SK-N-SH (cell line): Measurements from ENCODE around the gene CNPPD1.

Experiments used
- CTCF ChIP-seq: fragments of 200-600 bp; sonication (generic); IDR thresholded peaks from 2 replicates; pipeline ENCODE4 v1.6.1; 2017; ENCODE audit warnings: antibody characterized with exemption, mild to moderate bottlenecking, moderate library complexity
- ELF1 ChIP-seq: IDR thresholded peaks from 2 replicates; pipeline ENCODE4 v1.4.0; 2012
- EP300 ChIP-seq, 2 experiments: IDR thresholded peaks; 2 replicates each; pipeline versions ENCODE4 v1.4.0 to v1.6.1; 2012; ENCODE audit warnings: borderline replicate concordance in 1 of 2, low read depth in 1 of 2, low read length in 1 of 2
- GABPA ChIP-seq: IDR thresholded peaks from 2 replicates; pipeline ENCODE4 v1.4.0; 2012; ENCODE audit warnings: low read depth, mild to moderate bottlenecking
- JUND ChIP-seq: IDR thresholded peaks from 2 replicates; pipeline ENCODE4 v1.4.0; 2012
- MEF2A ChIP-seq: IDR thresholded peaks from 2 replicates; pipeline ENCODE4 v1.4.0; 2012; ENCODE audit warnings: low read depth, borderline replicate concordance
- POLR2AphosphoS5 ChIP-seq: IDR thresholded peaks from 2 replicates; pipeline ENCODE4 v1.6.1; 2012; ENCODE audit warnings: low read depth, low read length
- RAD21 ChIP-seq: IDR thresholded peaks from 2 replicates; pipeline ENCODE4 v1.6.1; 2012; ENCODE audit warnings: mild to moderate bottlenecking, low read length
- SIN3A ChIP-seq: IDR thresholded peaks from 2 replicates; pipeline ENCODE4 v1.6.1; 2012; ENCODE audit warnings: low read depth, mild to moderate bottlenecking, low read length, moderate library complexity, borderline replicate concordance
- ZBTB33 ChIP-seq: IDR thresholded peaks from 2 replicates; pipeline ENCODE4 v1.4.0; 2012; ENCODE audit warnings: low read depth, borderline replicate concordance
- TF ChIP-seq, protein P1 (sequence below): IDR thresholded peaks from 2 replicates; pipeline ENCODE4 v1.4.0; 2012; ENCODE audit warnings: low read depth, borderline replicate concordance
- TF ChIP-seq, protein P2 (sequence below): IDR thresholded peaks from 2 replicates; pipeline ENCODE4 v1.4.0; 2012; ENCODE audit warnings: low read depth
- TF ChIP-seq, protein P3 (sequence below): IDR thresholded peaks from 2 replicates; pipeline ENCODE4 v1.6.1; 2012; ENCODE audit warnings: mild to moderate bottlenecking, low read depth, low read length, moderate library complexity
- TF ChIP-seq, protein P4 (sequence below): fragments of 150-350 bp; IDR thresholded peaks from 2 replicates; pipeline ENCODE4 v1.6.1; 2017; ENCODE audit warnings: antibody characterized with exemption, low read length, low read depth, borderline replicate concordance

- no peak for TF ChIP-seq ELF1
- TF ChIP-seq CTCF = no peak
- TF ChIP-seq POLR2AphosphoS5 = no peak
- TF ChIP-seq, protein P1, sequence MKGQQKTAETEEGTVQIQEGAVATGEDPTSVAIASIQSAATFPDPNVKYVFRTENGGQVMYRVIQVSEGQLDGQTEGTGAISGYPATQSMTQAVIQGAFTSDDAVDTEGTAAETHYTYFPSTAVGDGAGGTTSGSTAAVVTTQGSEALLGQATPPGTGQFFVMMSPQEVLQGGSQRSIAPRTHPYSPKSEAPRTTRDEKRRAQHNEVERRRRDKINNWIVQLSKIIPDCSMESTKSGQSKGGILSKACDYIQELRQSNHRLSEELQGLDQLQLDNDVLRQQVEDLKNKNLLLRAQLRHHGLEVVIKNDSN = no peak
- no peak for TF ChIP-seq ZBTB33
- TF ChIP-seq JUND = no peak
- no peak for TF ChIP-seq GABPA
- TF ChIP-seq EP300 (IDR thresholded peaks at IDR 0.05; ENCODE audit: borderline replicate concordance in 1 of 2, low read depth in 1 of 2, low read length in 1 of 2) = no peak
- TF ChIP-seq SIN3A = no peak
- TF ChIP-seq, protein P2, sequence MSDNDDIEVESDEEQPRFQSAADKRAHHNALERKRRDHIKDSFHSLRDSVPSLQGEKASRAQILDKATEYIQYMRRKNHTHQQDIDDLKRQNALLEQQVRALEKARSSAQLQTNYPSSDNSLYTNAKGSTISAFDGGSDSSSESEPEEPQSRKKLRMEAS = no peak
- no peak for TF ChIP-seq MEF2A
- TF ChIP-seq, protein P3, sequence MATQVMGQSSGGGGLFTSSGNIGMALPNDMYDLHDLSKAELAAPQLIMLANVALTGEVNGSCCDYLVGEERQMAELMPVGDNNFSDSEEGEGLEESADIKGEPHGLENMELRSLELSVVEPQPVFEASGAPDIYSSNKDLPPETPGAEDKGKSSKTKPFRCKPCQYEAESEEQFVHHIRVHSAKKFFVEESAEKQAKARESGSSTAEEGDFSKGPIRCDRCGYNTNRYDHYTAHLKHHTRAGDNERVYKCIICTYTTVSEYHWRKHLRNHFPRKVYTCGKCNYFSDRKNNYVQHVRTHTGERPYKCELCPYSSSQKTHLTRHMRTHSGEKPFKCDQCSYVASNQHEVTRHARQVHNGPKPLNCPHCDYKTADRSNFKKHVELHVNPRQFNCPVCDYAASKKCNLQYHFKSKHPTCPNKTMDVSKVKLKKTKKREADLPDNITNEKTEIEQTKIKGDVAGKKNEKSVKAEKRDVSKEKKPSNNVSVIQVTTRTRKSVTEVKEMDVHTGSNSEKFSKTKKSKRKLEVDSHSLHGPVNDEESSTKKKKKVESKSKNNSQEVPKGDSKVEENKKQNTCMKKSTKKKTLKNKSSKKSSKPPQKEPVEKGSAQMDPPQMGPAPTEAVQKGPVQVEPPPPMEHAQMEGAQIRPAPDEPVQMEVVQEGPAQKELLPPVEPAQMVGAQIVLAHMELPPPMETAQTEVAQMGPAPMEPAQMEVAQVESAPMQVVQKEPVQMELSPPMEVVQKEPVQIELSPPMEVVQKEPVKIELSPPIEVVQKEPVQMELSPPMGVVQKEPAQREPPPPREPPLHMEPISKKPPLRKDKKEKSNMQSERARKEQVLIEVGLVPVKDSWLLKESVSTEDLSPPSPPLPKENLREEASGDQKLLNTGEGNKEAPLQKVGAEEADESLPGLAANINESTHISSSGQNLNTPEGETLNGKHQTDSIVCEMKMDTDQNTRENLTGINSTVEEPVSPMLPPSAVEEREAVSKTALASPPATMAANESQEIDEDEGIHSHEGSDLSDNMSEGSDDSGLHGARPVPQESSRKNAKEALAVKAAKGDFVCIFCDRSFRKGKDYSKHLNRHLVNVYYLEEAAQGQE = no peak
- TF ChIP-seq, protein P4, sequence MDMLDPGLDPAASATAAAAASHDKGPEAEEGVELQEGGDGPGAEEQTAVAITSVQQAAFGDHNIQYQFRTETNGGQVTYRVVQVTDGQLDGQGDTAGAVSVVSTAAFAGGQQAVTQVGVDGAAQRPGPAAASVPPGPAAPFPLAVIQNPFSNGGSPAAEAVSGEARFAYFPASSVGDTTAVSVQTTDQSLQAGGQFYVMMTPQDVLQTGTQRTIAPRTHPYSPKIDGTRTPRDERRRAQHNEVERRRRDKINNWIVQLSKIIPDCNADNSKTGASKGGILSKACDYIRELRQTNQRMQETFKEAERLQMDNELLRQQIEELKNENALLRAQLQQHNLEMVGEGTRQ = no peak
- no peak for TF ChIP-seq RAD21
These were observed 28.4 kb upstream of the CNPPD1 start for GRCh38 chr2:219205165-219205538.
